HepG2 (cell line): ENCODE results near the gene PIM1. TPM values are rescaled to one million over a fixed set of nuclear protein-coding genes. Genes with fewer than 3 reads are reported as not detected.

Experiments used
- ATAC-seq: fragments of 200-7000 bp; cut with Tn5 transposase; 3 replicates; pipeline ENCODE4 v1.9.1; 2020; ENCODE audit warnings: mild to moderate bottlenecking, moderate library complexity
- BruUV-seq: library from RNA; stranded (reverse); fragments of 400-500 nt; replicated peaks from 2 replicates; lab custom pipeline; 2021; lab: Mats Ljungman, UMichigan
- CTCF ChIA-PET: fragments of 300-600 bp; formaldehyde crosslinking; extraction: SDS; loops from one replicate; lab custom pipeline; 2021; ENCODE audit warnings: low total read pairs, inconsistent platforms, low intra/inter-chr PET ratio; lab: Yijun Ruan, JAX
- POLR2A ChIA-PET: fragments of 350-600 bp; sonication (Branson Sonifier 250); formaldehyde crosslinking; loops from one replicate; lab custom pipeline; 2020; ENCODE audit warnings: antibody characterized with exemption, inconsistent platforms; lab: Yijun Ruan, JAX
- DNase-seq: peaks from one replicate; pipeline ENCODE4 v3.0.0-alpha.2; 2015; ENCODE audit warnings: low spot score
- FAIRE-seq: peaks from 3 replicates; lab custom pipeline; 2011; peaks lifted over from hg19 to GRCh38; lab: Jason Lieb, UNC
- H2AFZ ChIP-seq: one replicate; pipeline ENCODE4 v1.6.1; 2011; ENCODE audit warnings: low read length, inconsistent platforms
- H3K27ac ChIP-seq: fragments of 300-600 bp; 3 replicates; pipeline ENCODE4 v1.8.0; 2011; ENCODE audit warnings: mixed run types, mild to moderate bottlenecking, mixed read lengths, low read length, inconsistent platforms; ENCODE audit not compliant: insufficient read depth; ENCODE audit errors: extremely low read length
- H3K27me3 ChIP-seq, 2 experiments: fragments of 200-600 bp in 1 of 2; 2 replicates in 1 of 2; 3 replicates in 1 of 2; pipeline versions ENCODE4 v1.6.0 to v1.8.0; 2011; ENCODE audit warnings: low read length in 2 of 2, mild to moderate bottlenecking in 2 of 2, moderate library complexity in 2 of 2, inconsistent platforms in 1 of 2; ENCODE audit not compliant: insufficient read depth in 2 of 2, control insufficient read depth in 1 of 2
- H3K36me3 ChIP-seq, 2 experiments: fragments of 200-600 bp in 1 of 2; replicated peaks in 1 of 2; 2 replicates in 1 of 2; 3 replicates in 1 of 2; pipeline versions ENCODE4 v1.5.1 to v1.8.0; 2011; ENCODE audit warnings: low read length in 2 of 2, inconsistent platforms in 1 of 2; ENCODE audit not compliant: insufficient read depth in 2 of 2, control insufficient read depth in 1 of 2
- H3K4me1 ChIP-seq: 2 replicates; pipeline ENCODE4 v1.5.1; 2012; ENCODE audit warnings: low read length, inconsistent platforms; ENCODE audit not compliant: insufficient read depth
- H3K4me2 ChIP-seq: 2 replicates; pipeline ENCODE4 v1.6.0; 2011; ENCODE audit warnings: low read depth, low read length, inconsistent platforms
- H3K4me3 ChIP-seq, 3 experiments: fragments of 200-600 bp in 1 of 3; sonication (generic), shearing (Covaris generic) in 1 of 3; replicated peaks in 1 of 3; 2 replicates each; pipeline ENCODE4 v1.5.1; 2011 to 2016; ENCODE audit warnings: low read length in 3 of 3, inconsistent platforms in 2 of 3, low read depth in 2 of 3, mild to moderate bottlenecking in 2 of 3, control low read depth in 1 of 3, mixed read lengths in 1 of 3; ENCODE audit not compliant: insufficient read depth in 1 of 3
- H3K79me2 ChIP-seq: one replicate; pipeline ENCODE4 v1.6.1; 2011; ENCODE audit warnings: low read length, inconsistent platforms; ENCODE audit not compliant: insufficient read depth
- H3K9ac ChIP-seq: 2 replicates; pipeline ENCODE4 v1.6.0; 2011; ENCODE audit warnings: mild to moderate bottlenecking, low read depth, low read length, inconsistent platforms; ENCODE audit not compliant: insufficient read depth
- H3K9me3 ChIP-seq: 2 replicates; pipeline ENCODE4 v1.5.1; 2012; ENCODE audit warnings: mild to moderate bottlenecking, low read length
- H4K20me1 ChIP-seq: 2 replicates; pipeline ENCODE4 v1.6.0; 2011; ENCODE audit warnings: inconsistent platforms, mild to moderate bottlenecking, low read length, moderate library complexity; ENCODE audit not compliant: insufficient read depth
- HCFC1 ChIP-seq: fragments of 150-350 bp; IDR thresholded peaks from 2 replicates; pipeline ENCODE4 v1.6.1; 2014; ENCODE audit warnings: low read depth, low read length
- ZNF619 ChIP-seq: sonication (generic); formaldehyde crosslinking; IDR thresholded peaks from 2 replicates; pipeline ENCODE4 v1.4.0; 2020; ENCODE audit warnings: mild to moderate bottlenecking, missing genetic modification reagents
- ZNF770 ChIP-seq: sonication (generic); formaldehyde crosslinking; IDR thresholded peaks from 2 replicates; pipeline ENCODE4 v1.5.0; 2020; ENCODE audit warnings: mild to moderate bottlenecking, missing genetic modification reagents
- WGBS: methylation state at CpG from one replicate; pipeline ENCODE4 v1.1.6; 2017; ENCODE audit warnings: low lambda C conversion rate; 5-methylcytosine and 5-hydroxymethylcytosine counted together
- in situ Hi-C: cut with HindIII; loops from 2 replicates; pipeline ENCODE4 v1.10.0; 2017; ENCODE audit warnings: low pct_unique_long_range_greater_than_20kb; ENCODE audit not compliant: extremely low pct_ligation_motif_present
- intact Hi-C: fragments of 100-400 bp; cut with micrococcal nuclease; formaldehyde crosslinking; loops from one replicate; pipeline ENCODE4 v1.10.0; 2022; ENCODE audit not compliant: unreplicated experiment
- polyA plus RNA-seq, 8 experiments: library from polyadenylated mRNA; depleted of rRNA in 3 of 8; stranded (reverse) in 7 of 8; unstranded in 1 of 8; fragments of >200 nt; fragmentation: Illumina TruSeq in 4 of 8; extraction: Trizol in 4 of 8; gene quantifications; 2 replicates each; pipeline versions ENCODE4 v1.2.1 to v1.2.3, GENCODE V29; 2011 to 2016; ENCODE audit warnings: low read depth in 4 of 8, missing spikeins in 1 of 8, mixed read lengths in 1 of 8; ENCODE audit not compliant: insufficient read depth in 1 of 8
- total RNA-seq, 5 experiments: library from RNA; depleted of rRNA; stranded (reverse); fragments of >200 nt; fragmentation: Illumina TruSeq; extraction: Trizol; gene quantifications; 2 replicates each; pipeline ENCODE4 v1.2.3, GENCODE V29; 2016; ENCODE audit warnings: low read depth in 1 of 5
- TF ChIP-seq, protein P1 (sequence below): sonication (generic); formaldehyde crosslinking; IDR thresholded peaks from 2 replicates; pipeline ENCODE4 v1.5.0; 2020; ENCODE audit warnings: mild to moderate bottlenecking, missing genetic modification reagents, moderate library complexity
- TF ChIP-seq, protein P2 (sequence below): sonication (generic); formaldehyde crosslinking; IDR thresholded peaks from 2 replicates; pipeline ENCODE4 v1.4.0; 2020; ENCODE audit warnings: missing genetic modification reagents

Gene PIM1
- total and polyA plus RNA-seq, 2 of the 13 experiments (the other 11 are each of a cell fraction or from before 2014, with no cell fraction given): 29.4 to 117 TPM

DNA sequence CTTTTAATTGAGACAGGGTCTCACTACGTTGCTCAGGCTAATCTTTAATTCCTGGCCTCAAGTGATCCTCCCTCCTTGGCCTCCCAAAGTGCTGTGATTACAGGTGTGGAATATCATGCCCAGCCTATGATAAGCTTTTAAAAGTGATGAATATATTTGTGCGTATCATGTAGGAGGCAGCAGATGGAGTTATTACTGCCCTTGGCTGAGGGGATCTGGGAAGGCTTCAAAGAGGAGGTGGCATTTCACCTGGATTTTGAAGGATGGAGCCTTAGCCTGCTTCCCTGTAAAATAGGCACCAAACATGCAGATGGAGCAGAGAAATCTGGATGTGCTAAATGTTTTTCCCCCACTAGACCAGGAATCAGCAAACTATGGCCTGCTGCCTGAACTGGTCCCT, 10.1 kb downstream of the PIM1 start:
- Histone ChIP-seq H3K36me3 (peaks cover 0 to 3% of the 10 kb centered on the region in 2 experiments; a peak in 3 of 5 replicates), H3K4me2 (no peak overlapping the region), H4K20me1 (peaks cover 14% of the 10 kb centered on the region), H3K9me3 (no peaks in the 10 kb centered on the region), H3K4me1 (peaks cover 5% of the 10 kb centered on the region; the same call in 1 of the 2 replicates), H2AFZ (no peak overlapping the region), H3K4me3 (no peak overlapping the region), H3K9ac (no peak overlapping the region), H3K79me2 (no peaks in the 10 kb centered on the region), H3K27me3 (no peaks in the 10 kb centered on the region), H3K27ac (no peak overlapping the region)
- TF ChIP-seq HCFC1: no peak
- TF ChIP-seq ZNF770 (CRISPR knock-in tag): peak; percentile 6; the same call in 1 of the 2 replicates
- TF ChIP-seq, protein P1, sequence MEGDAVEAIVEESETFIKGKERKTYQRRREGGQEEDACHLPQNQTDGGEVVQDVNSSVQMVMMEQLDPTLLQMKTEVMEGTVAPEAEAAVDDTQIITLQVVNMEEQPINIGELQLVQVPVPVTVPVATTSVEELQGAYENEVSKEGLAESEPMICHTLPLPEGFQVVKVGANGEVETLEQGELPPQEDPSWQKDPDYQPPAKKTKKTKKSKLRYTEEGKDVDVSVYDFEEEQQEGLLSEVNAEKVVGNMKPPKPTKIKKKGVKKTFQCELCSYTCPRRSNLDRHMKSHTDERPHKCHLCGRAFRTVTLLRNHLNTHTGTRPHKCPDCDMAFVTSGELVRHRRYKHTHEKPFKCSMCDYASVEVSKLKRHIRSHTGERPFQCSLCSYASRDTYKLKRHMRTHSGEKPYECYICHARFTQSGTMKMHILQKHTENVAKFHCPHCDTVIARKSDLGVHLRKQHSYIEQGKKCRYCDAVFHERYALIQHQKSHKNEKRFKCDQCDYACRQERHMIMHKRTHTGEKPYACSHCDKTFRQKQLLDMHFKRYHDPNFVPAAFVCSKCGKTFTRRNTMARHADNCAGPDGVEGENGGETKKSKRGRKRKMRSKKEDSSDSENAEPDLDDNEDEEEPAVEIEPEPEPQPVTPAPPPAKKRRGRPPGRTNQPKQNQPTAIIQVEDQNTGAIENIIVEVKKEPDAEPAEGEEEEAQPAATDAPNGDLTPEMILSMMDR (CRISPR knock-in tag): no peak
- TF ChIP-seq ZNF619: no peak
- TF ChIP-seq, protein P2, sequence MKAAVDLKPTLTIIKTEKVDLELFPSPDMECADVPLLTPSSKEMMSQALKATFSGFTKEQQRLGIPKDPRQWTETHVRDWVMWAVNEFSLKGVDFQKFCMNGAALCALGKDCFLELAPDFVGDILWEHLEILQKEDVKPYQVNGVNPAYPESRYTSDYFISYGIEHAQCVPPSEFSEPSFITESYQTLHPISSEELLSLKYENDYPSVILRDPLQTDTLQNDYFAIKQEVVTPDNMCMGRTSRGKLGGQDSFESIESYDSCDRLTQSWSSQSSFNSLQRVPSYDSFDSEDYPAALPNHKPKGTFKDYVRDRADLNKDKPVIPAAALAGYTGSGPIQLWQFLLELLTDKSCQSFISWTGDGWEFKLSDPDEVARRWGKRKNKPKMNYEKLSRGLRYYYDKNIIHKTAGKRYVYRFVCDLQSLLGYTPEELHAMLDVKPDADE (CRISPR knock-in tag): no peak
- ChIA-PET CTCF (no interaction called here), POLR2A (no interaction called here)
- WGBS: 46% methylated on average over 2 of the region's 2 CpGs
- DNase-seq (no peak), ATAC-seq (no peak), FAIRE-seq (no peak)
- intact Hi-C loops (no loop called here), in situ Hi-C loops (no loop called here)
- no TSS peak for BruUV-seq
